Mucosa of descending colon (tissue), 3 donors: ENCODE data around the gene IL17C. TPM values are rescaled to one million over a fixed set of nuclear protein-coding genes. Genes with fewer than 3 reads are reported as not detected.

ENCODE experiments used
- ATAC-seq: fragments of 200-7000 bp; cut with Tn5 transposase; one replicate; pipeline ENCODE4 v1.9.1; 2020; ENCODE audit warnings: mild to moderate bottlenecking, moderate library complexity
- DNase-seq, 3 donors: peaks; one replicate each; pipeline ENCODE4 v3.0.0-alpha.2; 2020
- H3K36me3 ChIP-seq: fragments of 200-600 bp; one replicate; pipeline ENCODE4 v1.8.0; 2021; ENCODE audit warnings: low read depth, mild to moderate bottlenecking
- H3K4me1 ChIP-seq: fragments of 200-600 bp; one replicate; pipeline ENCODE4 v1.8.0; 2021; ENCODE audit warnings: low read depth, mild to moderate bottlenecking
- H3K4me3 ChIP-seq: fragments of 200-600 bp; one replicate; pipeline ENCODE4 v1.8.0; 2021; ENCODE audit warnings: mild to moderate bottlenecking
- H3K9me3 ChIP-seq: fragments of 200-600 bp; one replicate; pipeline ENCODE4 v1.8.0; 2021; ENCODE audit warnings: mild to moderate bottlenecking
- intact Hi-C, 2 donors: fragments of 100-400 bp; cut with DNase I in 1 of 2; cut with micrococcal nuclease in 1 of 2; formaldehyde crosslinking; loops; one replicate each; pipeline versions ENCODE4 v1.11.0 to v1.11.1; 2022; cut with DNase I, micrococcal nuclease
- total RNA-seq, 3 donors: library from RNA; stranded (reverse); fragmentation: NEBNext Ultra II Directional in 2 of 3; extraction: Animal tissue kit (Norgen Biotek cat#: 25700) in 2 of 3; gene quantifications; one replicate each; pipeline versions ENCODE4 v1.2.1 to v1.2.4, GENCODE V29; 2021 to 2023
- TF ChIP-seq, protein P1 (sequence below): fragments of 200-600 bp; IDR thresholded peaks from one replicate; pipeline ENCODE4 v1.8.0; 2022; ENCODE audit warnings: antibody characterized with exemption, mild to moderate bottlenecking
- donor health status: DM: no; HTN: no; CAD: no; lungs with moderate emphysema.
- donor health status: DM: no; HTN: no; CAD: no.
- donor health status: DM: no; HTN: yes; CAD: no.

The IL17C gene
- total RNA-seq, 3 donors from 2014 or later, result not detected

DNA sequence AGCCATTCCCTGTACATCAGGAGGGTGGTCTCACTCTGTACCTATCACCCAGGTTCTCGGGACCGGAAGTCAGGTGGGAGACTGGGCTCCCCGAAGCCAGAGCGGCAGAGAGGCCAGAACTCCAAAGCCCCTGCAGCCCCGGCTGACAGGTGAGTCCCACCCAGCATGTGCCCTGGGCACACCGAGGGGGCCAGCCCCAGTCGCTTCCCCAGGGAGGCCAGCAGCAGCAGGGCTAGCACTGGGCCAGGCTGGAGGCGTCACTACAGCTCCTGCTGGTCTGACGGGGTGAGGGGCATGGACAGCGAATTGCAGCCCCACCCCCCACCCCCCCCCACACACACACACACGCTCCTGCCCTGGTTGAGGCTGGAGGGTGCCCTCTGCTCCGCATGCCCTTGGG, 7.9 kb upstream of the IL17C start:
- DNase-seq (no peak), ATAC-seq (no peak)
- peaks cover 10% of the 10 kb centered on the region for H3K4me1 ChIP-seq
- H3K4me3 ChIP-seq, result no peak overlapping the region
- no peaks in the 10 kb centered on the region for H3K9me3 ChIP-seq
- intact Hi-C loops, result no loop called here
- TF ChIP-seq, protein P1, sequence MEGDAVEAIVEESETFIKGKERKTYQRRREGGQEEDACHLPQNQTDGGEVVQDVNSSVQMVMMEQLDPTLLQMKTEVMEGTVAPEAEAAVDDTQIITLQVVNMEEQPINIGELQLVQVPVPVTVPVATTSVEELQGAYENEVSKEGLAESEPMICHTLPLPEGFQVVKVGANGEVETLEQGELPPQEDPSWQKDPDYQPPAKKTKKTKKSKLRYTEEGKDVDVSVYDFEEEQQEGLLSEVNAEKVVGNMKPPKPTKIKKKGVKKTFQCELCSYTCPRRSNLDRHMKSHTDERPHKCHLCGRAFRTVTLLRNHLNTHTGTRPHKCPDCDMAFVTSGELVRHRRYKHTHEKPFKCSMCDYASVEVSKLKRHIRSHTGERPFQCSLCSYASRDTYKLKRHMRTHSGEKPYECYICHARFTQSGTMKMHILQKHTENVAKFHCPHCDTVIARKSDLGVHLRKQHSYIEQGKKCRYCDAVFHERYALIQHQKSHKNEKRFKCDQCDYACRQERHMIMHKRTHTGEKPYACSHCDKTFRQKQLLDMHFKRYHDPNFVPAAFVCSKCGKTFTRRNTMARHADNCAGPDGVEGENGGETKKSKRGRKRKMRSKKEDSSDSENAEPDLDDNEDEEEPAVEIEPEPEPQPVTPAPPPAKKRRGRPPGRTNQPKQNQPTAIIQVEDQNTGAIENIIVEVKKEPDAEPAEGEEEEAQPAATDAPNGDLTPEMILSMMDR, result no peak
- H3K36me3 ChIP-seq, result no peaks in the 10 kb centered on the region

DNA sequence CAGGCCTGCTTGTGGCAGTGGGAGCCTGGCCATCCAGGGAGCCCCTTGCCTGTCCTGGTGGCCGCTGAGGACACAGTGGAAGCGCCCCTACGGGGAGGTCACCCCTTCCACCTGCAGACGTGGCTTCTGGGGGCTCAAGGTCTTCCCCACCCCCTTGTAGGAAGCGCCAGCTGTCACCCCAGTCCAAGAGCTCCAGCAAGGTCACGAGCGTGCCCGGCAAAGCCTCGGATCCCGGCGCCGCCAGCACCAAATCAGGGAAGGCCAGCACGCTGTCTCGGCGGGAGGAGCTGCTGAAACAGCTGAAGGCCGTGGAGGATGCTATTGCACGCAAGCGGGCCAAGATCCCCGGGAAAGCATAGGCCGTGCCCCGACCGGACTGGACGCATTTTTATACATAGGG, 7.4 kb upstream of the IL17C start:
- no peak for DNase-seq
- intact Hi-C loops, result no loop called here
- TF ChIP-seq, protein P1, result no peak
- Histone ChIP-seq H3K4me1 (peaks cover 10% of the 10 kb centered on the region), H3K36me3 (no peaks in the 10 kb centered on the region), H3K9me3 (no peaks in the 10 kb centered on the region), H3K4me3 (no peak overlapping the region)
- no peak for ATAC-seq

DNA sequence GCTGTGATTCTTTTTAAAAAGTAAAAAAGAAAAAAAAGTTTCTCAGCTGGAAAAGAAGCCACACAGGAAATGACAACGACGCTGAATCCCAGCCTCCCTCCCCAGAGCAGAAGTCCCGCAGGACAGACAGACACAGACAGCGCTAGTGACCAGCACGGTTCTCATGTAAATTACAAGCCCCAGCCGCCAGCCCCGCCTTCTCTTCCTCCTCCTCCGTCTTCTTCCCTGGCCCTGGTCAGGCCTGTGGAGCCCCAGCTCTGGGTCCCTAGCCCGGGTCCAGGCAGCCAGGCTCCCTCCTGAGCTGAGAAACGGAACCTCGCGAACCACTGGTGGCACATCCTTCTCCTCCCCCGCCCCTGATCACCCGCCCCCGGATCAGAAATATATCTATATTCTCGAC, 7.0 kb upstream of the IL17C start:
- no peak overlapping the region for H3K4me3 ChIP-seq
- H3K36me3 ChIP-seq, result no peaks in the 10 kb centered on the region
- no peak for DNase-seq
- ATAC-seq, result no peak
- peaks cover 10% of the 10 kb centered on the region for H3K4me1 ChIP-seq
- no peaks in the 10 kb centered on the region for H3K9me3 ChIP-seq
- TF ChIP-seq, protein P1, result no peak
- intact Hi-C loops, result no loop called here

GRCh38 chr16:88631920-88632586, 6.3 kb upstream of the IL17C start:
- DNase-seq, result peak in 1 of 3 donors; percentile 48
- no peaks in the 10 kb centered on the region for H3K9me3 ChIP-seq
- H3K4me1 ChIP-seq, result peaks cover 10% of the 10 kb centered on the region
- TF ChIP-seq, protein P1, result no peak
- ATAC-seq, result no peak
- H3K4me3 ChIP-seq, result no peak overlapping the region
- intact Hi-C loops, result no loop called here
- no peaks in the 10 kb centered on the region for H3K36me3 ChIP-seq

- Histone ChIP-seq H3K4me1 (peaks cover 10% of the 10 kb centered on the region), H3K9me3 (no peaks in the 10 kb centered on the region), H3K4me3 (no peak overlapping the region), H3K36me3 (no peaks in the 10 kb centered on the region)
- no peak for DNase-seq
- TF ChIP-seq, protein P1, result no peak
- no peak for ATAC-seq
- intact Hi-C loops, result no loop called here
Measured at GRCh38 chr16:88632587-88632930, 5.8 kb upstream of the IL17C start.

DNA sequence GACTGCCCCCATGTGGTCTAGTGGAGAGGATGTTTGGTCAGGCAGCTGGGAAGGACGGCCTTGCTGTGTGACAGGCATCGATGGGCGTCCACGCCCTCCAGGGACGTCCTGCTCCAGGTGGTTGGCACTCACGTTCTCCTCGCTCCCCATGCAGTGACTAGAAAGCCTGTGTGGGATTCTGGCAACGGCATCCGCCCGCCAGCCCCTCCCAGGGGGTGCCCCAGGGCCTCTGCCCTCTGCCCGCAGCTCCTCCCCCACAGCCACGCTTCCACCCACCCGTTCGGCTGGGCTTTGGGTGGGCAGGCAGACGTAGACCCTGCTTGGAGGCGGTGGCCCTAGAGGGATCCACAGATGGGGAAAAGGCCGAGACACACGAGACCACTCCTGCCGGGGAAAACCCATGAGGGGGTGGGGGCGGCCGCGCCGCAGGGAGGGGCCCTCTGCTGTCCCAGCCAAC, 4.7 kb upstream of the IL17C start:
- ATAC-seq, result peak; percentile 69
- Histone ChIP-seq H3K36me3 (no peaks in the 10 kb centered on the region), H3K4me3 (no peak overlapping the region), H3K4me1 (peaks cover 18% of the 10 kb centered on the region), H3K9me3 (no peaks in the 10 kb centered on the region)
- intact Hi-C loops, result no loop called here
- peak; percentile 64 to 83 (median 65) for DNase-seq
- TF ChIP-seq, protein P1, result peak; percentile 21
